Gastroesophageal sphincter (tissue), 4 donors: ENCODE results near the gene PREX1. TPM values are rescaled to one million over a fixed set of nuclear protein-coding genes. Genes with fewer than 3 reads are reported as not detected.

Source experiments
- ATAC-seq: fragments of 150-250 bp; one replicate; pipeline ENCODE4 v1.9.1; 2016; ENCODE audit warnings: mild to moderate bottlenecking, moderate library complexity
- H3K27ac ChIP-seq, 4 donors: fragments of 200-600 bp; sonication (generic) in 3 of 4; 1 replicate in 3 of 4; 2 replicates in 1 of 4; pipeline ENCODE4 v1.5.1; 2016 to 2019
- H3K27me3 ChIP-seq: fragments of 200-600 bp; sonication (generic); one replicate; pipeline ENCODE4 v1.5.1; 2019
- H3K36me3 ChIP-seq, 2 donors: fragments of 200-600 bp; sonication (generic); one replicate each; pipeline ENCODE4 v1.5.1; 2019; ENCODE audit warnings: control low read depth in 1 of 2
- H3K4me1 ChIP-seq, 3 donors: fragments of 200-600 bp; sonication (generic); 1 replicate in 2 of 3; 2 replicates in 1 of 3; pipeline ENCODE4 v1.5.1; 2016 to 2019; ENCODE audit warnings: control low read depth in 2 of 3
- H3K4me3 ChIP-seq, 2 donors: fragments of 200-600 bp; sonication (generic); one replicate each; pipeline ENCODE4 v1.5.1; 2019; ENCODE audit warnings: mild to moderate bottlenecking in 1 of 2, moderate library complexity in 1 of 2
- H3K9me3 ChIP-seq, 3 donors: fragments of 200-600 bp; sonication (generic); one replicate each; pipeline ENCODE4 v1.5.1; 2017 to 2019; ENCODE audit warnings: control low read depth in 2 of 3
- EP300 ChIP-seq: sonication (generic); formaldehyde crosslinking; IDR thresholded peaks from one replicate; pipeline ENCODE4 v1.6.1; 2017; ENCODE audit warnings: antibody characterized with exemption, mild to moderate bottlenecking
- POLR2A ChIP-seq, 2 donors: fragments of 450-650 bp; IDR thresholded peaks; one replicate each; pipeline ENCODE4 v1.6.1; 2017; ENCODE audit warnings: antibody characterized with exemption in 2 of 2, mild to moderate bottlenecking in 2 of 2, moderate library complexity in 1 of 2
- POLR2AphosphoS5 ChIP-seq: sonication (generic); formaldehyde crosslinking; IDR thresholded peaks from one replicate; pipeline ENCODE4 v1.6.1; 2017; ENCODE audit warnings: antibody characterized with exemption
- WGBS, 2 donors: methylation state at CpG; one replicate each; pipeline ENCODE4 v1.1.5; 2018; ENCODE audit warnings: low coverage in 1 of 2; 5-methylcytosine and 5-hydroxymethylcytosine counted together
- total RNA-seq, 4 donors: library from RNA; depleted of rRNA; stranded (reverse); fragments of >200 nt; gene quantifications; one replicate each; pipeline ENCODE4 v1.1.0, GENCODE V29; 2016
- TF ChIP-seq, protein P1 (sequence below), 4 experiments: fragments of 200-600 bp in 2 of 4; fragments of 450-650 bp in 2 of 4; sonication (generic) in 1 of 4; IDR thresholded peaks; one replicate each; pipeline ENCODE4 v1.5.1; 2017 to 2019; ENCODE audit warnings: antibody characterized with exemption in 4 of 4, mild to moderate bottlenecking in 2 of 4, moderate library complexity in 2 of 4

Gene PREX1
- total RNA-seq, 4 donors from 2014 or later, result 16.3 to 35.7 (median 20.0) TPM

DNA sequence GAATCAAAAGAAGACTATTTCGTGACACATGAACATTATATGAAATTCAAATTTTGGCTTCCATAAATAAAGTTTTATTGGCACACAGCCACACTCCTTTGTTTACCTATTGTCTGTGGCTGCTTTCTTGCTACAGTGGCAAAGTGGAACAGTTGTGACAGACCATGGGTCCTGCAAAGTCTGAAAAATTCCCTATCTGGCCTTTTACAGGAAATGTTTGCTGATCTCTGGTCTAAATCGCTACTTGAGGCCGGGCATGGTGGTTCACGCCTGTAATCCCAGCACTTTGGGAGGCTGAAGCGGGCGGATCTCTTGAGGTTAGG lies 23.1 kb upstream of the PREX1 start:
- WGBS, 2 donors, result 85 to 100% methylated on average over 1 to 6 of the region's 6 CpGs

DNA sequence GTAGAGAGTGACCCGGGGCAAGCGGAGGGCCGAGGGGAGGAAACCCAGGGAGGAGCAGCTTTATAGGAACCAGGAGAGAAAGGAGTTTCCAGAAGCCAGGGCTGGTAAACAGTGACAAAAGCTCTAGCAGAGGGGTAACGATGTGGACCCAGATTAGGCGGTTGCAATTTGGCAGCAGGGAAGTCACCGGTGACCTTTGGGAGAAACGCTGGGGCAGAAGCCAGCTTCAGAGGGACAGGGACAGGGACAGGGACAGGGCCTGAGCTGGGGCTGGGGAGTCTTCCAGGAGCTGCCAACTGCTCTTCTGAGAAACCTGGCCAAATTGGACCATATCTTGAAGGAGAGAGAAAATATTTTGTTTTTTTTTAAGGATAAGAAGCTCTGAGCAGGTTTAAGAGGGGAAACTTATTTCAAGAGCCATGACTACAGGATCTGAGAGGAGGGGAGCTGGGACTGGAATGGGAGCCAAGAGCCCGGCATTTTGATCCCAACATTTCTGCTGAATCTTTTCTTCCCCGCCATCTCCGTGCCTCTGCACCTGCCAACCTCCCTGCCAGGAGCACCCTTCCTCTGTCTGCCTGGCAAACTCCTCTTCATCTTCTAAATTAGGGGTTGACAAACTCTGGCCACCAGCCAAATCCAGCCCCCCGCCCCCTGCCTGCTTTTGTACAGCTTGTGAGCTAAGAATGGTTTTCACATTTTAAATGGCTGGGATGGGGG lies 22.6 kb upstream of the PREX1 start:
- Histone ChIP-seq H3K4me1 (no peaks in the 10 kb centered on the region), H3K9me3 (no peaks in the 10 kb centered on the region), H3K27me3 (no peaks in the 10 kb centered on the region), H3K27ac (no peak overlapping the region), H3K36me3 (no peaks in the 10 kb centered on the region), H3K4me3 (no peak overlapping the region)
- no peak for ATAC-seq
- no peak for TF ChIP-seq EP300
- no peak for TF ChIP-seq POLR2A (IDR thresholded peaks at IDR 0.05)
- TF ChIP-seq, protein P1, sequence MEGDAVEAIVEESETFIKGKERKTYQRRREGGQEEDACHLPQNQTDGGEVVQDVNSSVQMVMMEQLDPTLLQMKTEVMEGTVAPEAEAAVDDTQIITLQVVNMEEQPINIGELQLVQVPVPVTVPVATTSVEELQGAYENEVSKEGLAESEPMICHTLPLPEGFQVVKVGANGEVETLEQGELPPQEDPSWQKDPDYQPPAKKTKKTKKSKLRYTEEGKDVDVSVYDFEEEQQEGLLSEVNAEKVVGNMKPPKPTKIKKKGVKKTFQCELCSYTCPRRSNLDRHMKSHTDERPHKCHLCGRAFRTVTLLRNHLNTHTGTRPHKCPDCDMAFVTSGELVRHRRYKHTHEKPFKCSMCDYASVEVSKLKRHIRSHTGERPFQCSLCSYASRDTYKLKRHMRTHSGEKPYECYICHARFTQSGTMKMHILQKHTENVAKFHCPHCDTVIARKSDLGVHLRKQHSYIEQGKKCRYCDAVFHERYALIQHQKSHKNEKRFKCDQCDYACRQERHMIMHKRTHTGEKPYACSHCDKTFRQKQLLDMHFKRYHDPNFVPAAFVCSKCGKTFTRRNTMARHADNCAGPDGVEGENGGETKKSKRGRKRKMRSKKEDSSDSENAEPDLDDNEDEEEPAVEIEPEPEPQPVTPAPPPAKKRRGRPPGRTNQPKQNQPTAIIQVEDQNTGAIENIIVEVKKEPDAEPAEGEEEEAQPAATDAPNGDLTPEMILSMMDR (IDR thresholded peaks at IDR 0.05), result no peak
- no peak for TF ChIP-seq POLR2AphosphoS5
- WGBS, 2 donors, result 58 to 64% methylated on average over 8 of the region's 11 CpGs

More for the DNA sequence above, 23.1 kb upstream of the PREX1 start:
- H3K9me3 ChIP-seq, result no peaks in the 10 kb centered on the region
- H3K27me3 ChIP-seq, result no peaks in the 10 kb centered on the region
- ATAC-seq, result no peak
- TF ChIP-seq POLR2AphosphoS5 (no peak), POLR2A (IDR thresholded peaks at IDR 0.05) (no peak), EP300 (no peak)
- TF ChIP-seq, protein P1 (IDR thresholded peaks at IDR 0.05), result no peak
- no peak overlapping the region for H3K4me3 ChIP-seq
- H3K4me1 ChIP-seq, result no peaks in the 10 kb centered on the region
- H3K36me3 ChIP-seq, result no peaks in the 10 kb centered on the region
- no peak overlapping the region for H3K27ac ChIP-seq

DNA sequence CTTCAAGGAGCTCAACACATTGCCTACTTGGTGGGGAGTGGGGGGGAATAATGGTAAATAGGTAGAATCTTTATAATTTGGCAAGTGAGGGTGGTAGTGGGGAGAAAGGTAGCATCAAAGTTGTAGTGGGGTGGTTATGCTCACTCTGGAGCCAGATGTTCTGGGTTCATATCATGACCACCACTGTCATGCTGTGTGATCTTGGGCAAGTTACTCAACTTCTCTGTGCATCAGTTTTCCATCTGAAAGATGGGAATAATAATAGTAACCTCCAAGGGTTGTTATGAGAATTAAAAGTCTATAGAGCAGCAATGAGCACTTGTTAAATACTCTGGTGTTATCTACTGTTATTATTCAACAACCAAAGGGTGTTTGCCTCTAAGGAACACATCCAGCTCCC lies 22.0 kb upstream of the PREX1 start:
- no peak overlapping the region for H3K4me3 ChIP-seq
- H3K36me3 ChIP-seq, result no peaks in the 10 kb centered on the region
- TF ChIP-seq, protein P1 (IDR thresholded peaks at IDR 0.05), result no peak
- no peak for TF ChIP-seq POLR2AphosphoS5
- no peak for TF ChIP-seq EP300
- TF ChIP-seq POLR2A (IDR thresholded peaks at IDR 0.05), result no peak
- no peaks in the 10 kb centered on the region for H3K4me1 ChIP-seq
- H3K9me3 ChIP-seq, result no peaks in the 10 kb centered on the region
- H3K27me3 ChIP-seq, result no peaks in the 10 kb centered on the region
- H3K27ac ChIP-seq, result no peak overlapping the region
- ATAC-seq, result no peak

DNA sequence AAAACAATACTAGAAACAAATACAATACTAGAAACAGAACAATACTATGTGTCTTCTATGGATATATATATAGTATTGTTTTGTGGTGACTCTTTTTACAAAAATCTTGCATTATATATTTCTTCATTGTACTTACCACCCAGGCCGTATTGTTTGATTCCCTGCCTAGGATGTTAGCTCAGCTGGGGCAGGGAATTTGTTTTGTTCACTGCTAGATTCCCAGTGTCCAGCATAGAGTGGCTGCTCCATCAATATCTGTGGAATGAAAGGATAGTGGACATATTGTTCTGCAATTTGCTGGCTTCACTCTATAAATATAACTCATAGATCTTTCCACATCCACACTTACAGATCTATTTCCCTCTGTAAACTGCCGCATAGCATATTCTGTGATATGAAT lies 21.5 kb upstream of the PREX1 start:
- Histone ChIP-seq H3K36me3 (no peaks in the 10 kb centered on the region), H3K4me3 (no peak overlapping the region), H3K27ac (no peak overlapping the region), H3K27me3 (no peaks in the 10 kb centered on the region), H3K4me1 (no peaks in the 10 kb centered on the region), H3K9me3 (no peaks in the 10 kb centered on the region)
- WGBS, 2 donors, result 74 to 86% methylated on average over 2 of the region's 2 CpGs
- no peak for ATAC-seq
- TF ChIP-seq POLR2AphosphoS5 (no peak), POLR2A (IDR thresholded peaks at IDR 0.05) (no peak), EP300 (no peak)
- TF ChIP-seq, protein P1 (IDR thresholded peaks at IDR 0.05), result no peak

DNA sequence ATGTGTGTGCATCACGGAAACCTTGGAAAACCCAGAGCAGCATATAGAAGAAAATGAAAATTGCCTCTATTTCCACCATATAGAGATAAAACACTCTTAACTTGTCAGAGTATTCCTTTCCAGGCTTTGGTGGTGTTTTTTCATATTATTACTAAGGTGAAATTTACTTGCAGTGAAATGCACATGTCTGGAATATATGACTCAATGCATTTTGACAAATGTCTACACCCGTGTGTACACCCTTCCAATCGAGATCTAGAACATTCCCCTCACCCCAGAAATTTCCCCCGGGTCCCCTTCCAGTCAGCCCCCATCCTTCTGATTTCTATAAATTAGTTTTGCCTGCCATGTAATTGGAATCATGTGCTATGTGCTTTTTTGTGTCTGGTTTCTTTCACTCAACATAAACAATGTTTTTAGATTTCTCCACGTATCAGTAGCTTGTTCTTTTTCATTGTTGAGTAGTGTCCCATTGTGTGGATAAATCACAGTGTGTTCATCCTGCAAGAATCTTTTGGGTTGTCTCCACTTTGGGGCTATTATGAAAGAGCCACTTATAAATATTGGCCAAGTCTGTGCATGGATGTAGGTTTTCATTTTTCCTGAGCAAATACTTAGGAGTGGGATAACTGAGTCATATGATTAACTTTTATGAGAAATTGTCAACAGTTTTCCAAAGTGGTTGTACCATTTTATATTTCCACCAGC lies 19.9 kb upstream of the PREX1 start:
- ATAC-seq, result no peak
- Histone ChIP-seq H3K27me3 (no peaks in the 10 kb centered on the region), H3K4me3 (no peak overlapping the region), H3K4me1 (no peaks in the 10 kb centered on the region), H3K36me3 (no peaks in the 10 kb centered on the region), H3K9me3 (no peaks in the 10 kb centered on the region), H3K27ac (no peak overlapping the region)
- 43 to 67% methylated on average over 3 to 5 of the region's 5 CpGs for WGBS, 2 donors
- TF ChIP-seq EP300 (no peak), POLR2A (IDR thresholded peaks at IDR 0.05) (no peak), POLR2AphosphoS5 (no peak)
- TF ChIP-seq, protein P1 (IDR thresholded peaks at IDR 0.05), result no peak
